HL-60/S4 (cell line): ENCODE results near the gene IL1R1.
"Not testable (repeated sequence)": the region's sequence is repeated elsewhere in the genome, so short reads cannot be mapped to it uniquely, and the experiment has no call there.

Experiments
- in situ Hi-C: fragments of 300-500 bp; cut with MboI; formaldehyde crosslinking; loops from 2 replicates; pipeline ENCODE4 v1.14.3; 2022; ENCODE audit warnings: low sequenced_read_pairs

Gene IL1R1

GRCh38 chr2:102141970-102142828 lies at the start of gene IL1R1:
Gene IL1R1, plus strand, starts transcription at chr2:102142746. Its CDS starts 14,979 bp downstream, at chr2:102157725.
- in situ Hi-C loops: no loop called here

GRCh38 chr2:102093662-102094061 lies 48.9 kb upstream of the IL1R1 start:
- in situ Hi-C loops: no loop called here

- in situ Hi-C loops: no loop called here
Measured at GRCh38 chr2:102094917-102095316, 47.6 kb upstream of the IL1R1 start.

- in situ Hi-C loops: no loop called here
Measured at GRCh38 chr2:102096103-102096502, 46.4 kb upstream of the IL1R1 start.

GRCh38 chr2:102098756-102099155 lies 43.8 kb upstream of the IL1R1 start:
- in situ Hi-C loops: no loop called here

- in situ Hi-C loops: no loop called here
Measured at GRCh38 chr2:102099536-102100298, 42.8 kb upstream of the IL1R1 start.

GRCh38 chr2:102100371-102101096 lies 42.0 kb upstream of the IL1R1 start:
- in situ Hi-C loops: no loop called here

- in situ Hi-C loops: no loop called here
Measured at GRCh38 chr2:102101097-102101848, 41.3 kb upstream of the IL1R1 start.

GRCh38 chr2:102101849-102102635 lies 40.5 kb upstream of the IL1R1 start:
- in situ Hi-C loops: no loop called here

- in situ Hi-C loops: not testable (repeated sequence)
Measured at GRCh38 chr2:102102636-102102948, 40.0 kb upstream of the IL1R1 start.

GRCh38 chr2:102103284-102103683 lies 39.3 kb upstream of the IL1R1 start:
- in situ Hi-C loops: no loop called here

GRCh38 chr2:102103992-102104871 lies 38.3 kb upstream of the IL1R1 start:
- in situ Hi-C loops: no loop called here

- in situ Hi-C loops: no loop called here
Measured at GRCh38 chr2:102106133-102106556, 36.4 kb upstream of the IL1R1 start.

GRCh38 chr2:102106813-102107740 lies 35.5 kb upstream of the IL1R1 start:
- in situ Hi-C loops: not testable (repeated sequence)

- in situ Hi-C loops: no loop called here
Measured at GRCh38 chr2:102107741-102108070, 34.8 kb upstream of the IL1R1 start.

GRCh38 chr2:102109016-102109415 lies 33.5 kb upstream of the IL1R1 start:
- in situ Hi-C loops: no loop called here

- in situ Hi-C loops: no loop called here
Measured at GRCh38 chr2:102110171-102110570, 32.4 kb upstream of the IL1R1 start.
